Tibial nerve (tissue), 4 donors: Measurements from ENCODE around the gene PLSCR3.

ENCODE experiments used
- EP300 ChIP-seq, 2 donors: sonication (generic); formaldehyde crosslinking; IDR thresholded peaks; one replicate each; pipeline ENCODE4 v1.6.1; 2017; ENCODE audit warnings: antibody characterized with exemption in 2 of 2, mild to moderate bottlenecking in 1 of 2
- POLR2A ChIP-seq, 2 donors: fragments of 450-650 bp; IDR thresholded peaks; one replicate each; pipeline ENCODE4 v1.6.1; 2017; ENCODE audit warnings: antibody characterized with exemption in 2 of 2, mild to moderate bottlenecking in 2 of 2, moderate library complexity in 2 of 2
- TF ChIP-seq, protein P1 (sequence below), 5 experiments: fragments of 200-600 bp in 3 of 5; fragments of 450-650 bp in 2 of 5; sonication (generic) in 3 of 5; IDR thresholded peaks; one replicate each; pipeline ENCODE4 v1.5.1; 2016 to 2019; ENCODE audit warnings: antibody characterized with exemption in 5 of 5, mild to moderate bottlenecking in 3 of 5, moderate library complexity in 2 of 5

DNA sequence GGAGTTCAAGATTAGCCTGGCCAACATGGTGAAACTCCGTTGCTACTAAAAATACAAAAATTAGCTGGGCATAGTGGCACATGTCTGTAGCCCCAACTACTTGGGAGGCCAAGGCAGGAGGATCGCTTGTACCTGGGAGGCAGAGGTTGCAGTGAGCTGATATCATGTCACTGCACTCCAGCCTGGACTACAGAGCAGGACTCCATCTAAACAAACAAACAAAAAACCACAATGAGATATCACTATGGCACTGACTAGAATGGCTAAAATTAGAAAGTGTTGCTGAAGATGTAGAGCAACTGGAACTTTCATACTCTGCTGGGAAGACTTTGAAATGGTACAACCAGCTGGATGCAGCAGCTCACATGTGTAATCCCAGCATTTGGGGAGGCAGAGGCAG is 20.0 kb downstream of the PLSCR3 start:
- TF ChIP-seq, protein P1, sequence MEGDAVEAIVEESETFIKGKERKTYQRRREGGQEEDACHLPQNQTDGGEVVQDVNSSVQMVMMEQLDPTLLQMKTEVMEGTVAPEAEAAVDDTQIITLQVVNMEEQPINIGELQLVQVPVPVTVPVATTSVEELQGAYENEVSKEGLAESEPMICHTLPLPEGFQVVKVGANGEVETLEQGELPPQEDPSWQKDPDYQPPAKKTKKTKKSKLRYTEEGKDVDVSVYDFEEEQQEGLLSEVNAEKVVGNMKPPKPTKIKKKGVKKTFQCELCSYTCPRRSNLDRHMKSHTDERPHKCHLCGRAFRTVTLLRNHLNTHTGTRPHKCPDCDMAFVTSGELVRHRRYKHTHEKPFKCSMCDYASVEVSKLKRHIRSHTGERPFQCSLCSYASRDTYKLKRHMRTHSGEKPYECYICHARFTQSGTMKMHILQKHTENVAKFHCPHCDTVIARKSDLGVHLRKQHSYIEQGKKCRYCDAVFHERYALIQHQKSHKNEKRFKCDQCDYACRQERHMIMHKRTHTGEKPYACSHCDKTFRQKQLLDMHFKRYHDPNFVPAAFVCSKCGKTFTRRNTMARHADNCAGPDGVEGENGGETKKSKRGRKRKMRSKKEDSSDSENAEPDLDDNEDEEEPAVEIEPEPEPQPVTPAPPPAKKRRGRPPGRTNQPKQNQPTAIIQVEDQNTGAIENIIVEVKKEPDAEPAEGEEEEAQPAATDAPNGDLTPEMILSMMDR (IDR thresholded peaks at IDR 0.05): no peak
- TF ChIP-seq POLR2A (IDR thresholded peaks at IDR 0.05) (no peak), EP300 (IDR thresholded peaks at IDR 0.05) (no peak)
